Midbrain (tissue), 1 donor: ENCODE measurements around the gene OVOL3.
A peak's percentile ranks its signal among the peaks of the same experiment; 100 is the strongest.

Source experiments
- DNase-seq: peaks from one replicate; lab custom pipeline; 2025; lab: John Stamatoyannopoulos, UW

Gene OVOL3

GRCh38 chr19:36100476-36100875 lies 10.5 kb upstream of the OVOL3 start:
- peak; percentile 17 for DNase-seq

DNA sequence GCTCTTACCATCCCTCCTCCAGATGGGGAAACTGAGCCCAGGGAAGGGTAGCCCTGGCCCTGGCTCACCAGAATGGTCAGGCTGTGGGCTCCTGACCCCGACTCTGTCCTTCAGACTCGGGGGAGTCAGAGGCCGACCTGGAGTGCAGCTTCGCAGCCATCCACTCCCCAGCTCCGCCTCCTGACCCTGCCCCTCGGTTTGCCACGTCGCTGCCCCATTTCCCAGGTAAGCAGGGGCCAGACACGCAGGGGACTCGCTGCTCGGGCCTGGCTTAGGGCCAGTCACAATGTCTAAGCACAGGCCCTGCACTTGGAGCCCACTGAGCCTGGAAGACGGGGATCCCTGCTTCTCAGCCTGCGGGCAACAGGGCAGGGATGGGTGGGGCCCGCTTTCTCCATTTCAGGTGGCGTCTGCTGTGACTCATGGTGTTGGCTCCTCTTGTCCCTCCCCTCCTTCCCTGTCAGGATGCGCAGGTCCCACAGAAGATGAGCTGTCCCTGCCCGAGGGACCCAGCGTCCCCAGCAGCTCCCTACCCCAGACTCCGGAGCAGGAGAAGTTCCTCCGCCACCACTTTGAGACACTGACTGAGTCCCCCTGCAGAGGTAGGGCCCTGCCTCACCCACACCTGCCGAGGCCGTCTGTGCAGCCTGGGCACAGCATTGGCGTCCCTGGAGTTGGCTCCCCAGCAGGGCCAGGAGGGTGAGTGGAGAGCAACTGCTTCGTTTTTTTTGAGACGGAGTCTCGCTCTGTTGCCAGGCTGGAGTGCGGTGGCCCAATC lies 9.2 kb upstream of the OVOL3 start:
- no peak for DNase-seq

- no peak for DNase-seq
These were observed 7.8 kb upstream of the OVOL3 start for GRCh38 chr19:36103040-36103626.

DNA sequence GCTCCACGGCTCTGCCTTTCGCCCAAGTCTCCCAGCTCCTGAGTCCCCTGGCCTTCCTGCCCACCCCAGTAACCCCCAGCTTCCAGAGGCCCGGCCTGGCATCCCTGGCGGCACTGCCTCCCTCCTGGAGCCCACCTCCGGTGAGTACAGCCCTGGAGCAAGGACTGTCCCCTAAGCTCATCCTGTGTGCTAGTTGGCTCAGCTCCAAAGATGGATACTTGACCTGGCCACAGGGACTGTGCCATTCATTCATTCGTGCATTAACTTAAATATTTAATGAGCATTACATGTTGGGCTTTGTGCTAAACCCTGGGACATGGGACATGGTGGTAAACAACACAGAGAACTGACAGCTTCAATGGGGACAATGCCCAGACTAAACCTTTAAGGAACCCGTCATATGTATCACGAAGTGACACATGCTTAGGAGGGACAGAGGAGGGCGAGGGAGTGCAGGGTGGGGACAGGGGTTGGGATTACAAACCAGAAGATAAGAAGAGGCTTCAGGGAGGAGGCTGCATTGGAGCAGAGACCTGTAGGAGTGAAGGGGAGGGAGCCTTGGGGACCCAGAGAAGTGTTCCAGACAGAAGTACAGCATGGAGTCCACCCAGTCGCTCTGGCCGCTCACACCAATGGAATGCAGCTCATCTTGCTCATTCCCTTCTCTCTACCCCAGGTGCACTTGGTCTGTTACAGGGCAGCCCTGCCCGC lies 6.9 kb upstream of the OVOL3 start:
- no peak for DNase-seq

DNA sequence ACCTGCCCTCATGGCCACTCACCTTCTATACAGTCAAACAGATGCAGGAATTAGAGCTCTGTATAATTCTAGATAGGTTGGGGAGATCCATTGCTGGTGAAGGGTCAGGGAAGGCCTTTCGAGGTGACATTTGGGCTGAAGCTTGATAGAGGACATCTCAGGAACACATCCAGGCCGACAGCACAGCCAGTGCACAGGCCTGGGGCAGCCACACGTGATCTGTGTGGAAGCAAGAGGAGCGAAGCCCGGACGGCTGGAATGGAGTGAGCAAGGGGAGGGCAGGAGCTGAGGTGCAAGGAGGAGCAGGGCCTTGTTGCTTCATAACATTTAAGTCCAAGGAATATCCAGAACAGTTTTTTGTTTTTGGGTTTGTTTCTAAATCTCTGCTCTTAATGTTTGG lies 4.5 kb upstream of the OVOL3 start:
- DNase-seq, result no peak

GRCh38 chr19:36106991-36107390 lies 4.0 kb upstream of the OVOL3 start:
- no peak for DNase-seq

GRCh38 chr19:36108684-36109083 lies 2.3 kb upstream of the OVOL3 start:
- no peak for DNase-seq

DNA sequence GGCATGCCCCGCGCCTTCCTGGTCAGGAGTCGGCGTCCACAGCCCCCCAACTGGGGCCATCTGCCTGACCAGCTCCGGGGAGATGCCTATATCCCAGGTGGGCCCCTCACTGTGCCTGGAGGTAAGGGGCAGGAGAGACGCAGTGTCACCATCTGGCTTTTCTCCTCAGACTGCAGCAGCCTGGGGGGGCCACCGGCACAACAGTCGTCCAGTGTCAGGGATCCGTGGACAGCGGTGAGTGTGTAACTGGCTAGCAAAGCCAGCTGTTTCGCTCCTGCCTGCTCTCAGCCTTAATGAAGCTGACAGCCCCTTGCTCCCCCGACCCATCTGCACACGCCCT lies 227 bp downstream of the OVOL3 start:
- DNase-seq, result no peak

- no peak for DNase-seq
These were observed 1.7 kb downstream of the OVOL3 start for GRCh38 chr19:36112678-36113077.

DNA sequence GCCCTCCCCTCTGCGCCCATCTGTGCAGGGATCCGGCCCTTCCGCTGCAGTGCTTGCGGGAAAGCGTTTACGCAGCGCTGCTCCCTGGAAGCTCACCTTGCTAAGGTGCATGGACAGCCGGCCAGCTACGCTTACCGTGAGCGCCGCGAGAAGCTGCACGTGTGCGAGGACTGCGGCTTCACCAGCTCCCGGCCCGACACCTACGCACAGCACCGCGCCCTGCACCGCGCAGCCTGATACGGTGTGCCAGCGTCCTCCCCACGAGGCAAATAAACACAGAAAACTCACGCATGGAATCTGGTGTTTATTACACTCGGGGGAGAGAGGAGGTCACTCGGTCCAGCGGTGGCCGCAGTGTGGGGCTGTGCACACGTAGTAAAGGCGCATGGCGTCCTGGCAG lies 2.5 kb downstream of the OVOL3 start:
- DNase-seq, result no peak

GRCh38 chr19:36113894-36114720 lies 3.2 kb downstream of the OVOL3 start:
- peak; percentile 62 for DNase-seq

DNA sequence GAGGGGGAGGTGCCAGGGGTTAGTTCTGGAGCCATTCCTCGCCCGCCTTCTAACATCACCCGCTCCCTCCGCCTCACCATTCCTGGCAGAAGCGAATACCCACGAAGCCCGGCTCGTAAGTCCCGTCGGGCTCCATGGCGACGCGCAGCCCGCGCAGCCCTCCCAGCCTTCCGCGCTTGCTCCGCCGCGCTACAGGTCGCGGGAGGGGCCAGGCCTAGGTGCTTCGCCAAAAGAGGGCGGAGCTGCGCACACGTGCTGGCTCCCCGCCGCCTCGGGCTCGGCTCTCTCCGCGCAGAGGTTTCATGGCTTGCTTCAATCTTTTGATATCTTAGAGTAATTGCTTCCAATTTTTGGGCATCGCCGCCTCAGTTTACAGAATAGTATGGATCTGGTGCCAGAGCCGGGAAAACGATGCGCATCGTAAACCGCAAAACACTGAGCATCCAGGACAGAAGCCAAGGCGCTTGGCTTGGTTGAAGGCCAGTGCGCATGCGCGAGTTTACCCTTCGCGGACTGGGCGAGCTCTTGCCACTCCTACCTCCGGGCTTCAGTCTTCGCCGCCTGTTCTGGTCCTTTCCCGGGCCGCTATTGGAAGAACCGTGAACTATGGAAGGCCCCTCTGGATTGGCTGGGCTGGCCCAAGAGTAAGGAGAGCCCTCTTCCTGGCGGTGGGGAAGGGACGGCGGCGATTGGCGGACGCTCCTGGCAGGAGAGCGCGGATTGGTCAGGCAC lies 3.9 kb downstream of the OVOL3 start, which contains the start of gene POLR2I:
POLR2I (minus strand) TSS at position 155 of the 732 bp plus-strand sequence; CDS start at position 136, 19 bp downstream.
- peak; percentile 100 for DNase-seq

- DNase-seq, result no peak
These were observed 4.8 kb downstream of the OVOL3 start, which contains the start of gene TBCB for GRCh38 chr19:36115453-36116343. Gene TBCB, plus strand, starts transcription at chr19:36115468. Its CDS starts 93 bp downstream, at chr19:36115561.

DNA sequence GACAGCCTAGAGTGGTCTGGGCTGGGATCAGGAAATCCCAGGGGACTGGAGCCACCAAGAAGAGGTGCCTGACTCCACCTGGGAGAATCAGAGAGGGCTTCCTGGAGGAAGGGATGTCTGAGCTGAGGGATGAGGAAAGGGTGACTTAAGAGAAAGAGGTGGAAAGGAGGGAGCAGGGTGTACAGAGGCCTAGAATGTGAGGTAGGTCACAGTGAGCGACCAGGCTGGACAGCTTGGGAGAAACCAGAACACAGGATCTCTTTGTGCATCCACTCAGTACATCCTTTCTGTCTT lies 5.3 kb downstream of the OVOL3 start:
- DNase-seq, result no peak

- no peak for DNase-seq
These were observed 9.4 kb downstream of the OVOL3 start for GRCh38 chr19:36120092-36120983.

- no peak for DNase-seq
These were observed 10.0 kb downstream of the OVOL3 start for GRCh38 chr19:36120984-36121358.

GRCh38 chr19:36121486-36122124 lies 10.7 kb downstream of the OVOL3 start:
- no peak for DNase-seq

DNA sequence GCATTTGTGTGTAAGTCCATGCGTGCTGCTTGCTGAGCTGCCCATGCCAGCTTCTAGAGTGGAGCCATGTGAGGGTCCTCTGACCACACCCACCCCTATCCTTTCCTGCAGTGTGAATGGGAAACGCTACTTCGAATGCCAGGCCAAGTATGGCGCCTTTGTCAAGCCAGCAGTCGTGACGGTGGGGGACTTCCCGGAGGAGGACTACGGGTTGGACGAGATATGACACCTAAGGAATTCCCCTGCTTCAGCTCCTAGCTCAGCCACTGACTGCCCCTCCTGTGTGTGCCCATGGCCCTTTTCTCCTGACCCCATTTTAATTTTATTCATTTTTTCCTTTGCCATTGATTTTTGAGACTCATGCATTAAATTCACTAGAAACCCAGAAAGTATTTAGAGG lies 14.6 kb downstream of the OVOL3 start:
- no peak for DNase-seq

DNA sequence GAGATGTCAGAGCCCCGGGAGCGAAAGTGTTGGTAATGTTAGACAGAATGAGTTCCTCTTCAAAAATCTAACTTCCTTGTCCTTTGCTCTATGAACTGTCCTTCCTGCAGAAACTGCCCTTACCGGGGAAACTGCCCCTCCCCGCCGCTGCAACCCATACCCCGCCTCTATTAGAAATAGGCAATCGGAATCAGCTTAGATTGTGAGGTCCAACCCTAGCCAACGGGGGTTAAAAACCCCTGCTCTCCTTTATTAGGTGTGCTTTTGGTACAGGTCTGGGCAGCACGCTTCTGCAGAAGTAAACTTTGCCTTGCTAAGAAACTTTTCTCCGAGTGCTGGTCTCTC lies 17.4 kb downstream of the OVOL3 start:
- DNase-seq, result no peak
